Chondrocyte (in vitro differentiated cells): ENCODE results near the gene KCNQ2. TPM values are rescaled to one million over a fixed set of nuclear protein-coding genes. Genes with fewer than 3 reads are reported as not detected.

Experiments
- DNase-seq: peaks from one replicate; pipeline ENCODE4 v3.0.0; 2021; ENCODE audit warnings: mixed read lengths, low spot score
- H3K27ac Mint-ChIP-seq: one replicate; pipeline ENCODE4 v1.8.0; 2021; ENCODE audit warnings: mild to moderate bottlenecking, moderate library complexity, mixed read lengths; ENCODE audit not compliant: unreplicated experiment
- H3K27me3 Mint-ChIP-seq: 2 replicates; pipeline ENCODE4 v1.8.0; 2021; ENCODE audit warnings: low read depth, mixed read lengths
- H3K36me3 Mint-ChIP-seq: 2 replicates; pipeline ENCODE4 v1.8.0; 2021; ENCODE audit warnings: low read depth, mixed read lengths
- H3K4me1 Mint-ChIP-seq: 2 replicates; pipeline ENCODE4 v1.8.0; 2021; ENCODE audit warnings: low read depth, mild to moderate bottlenecking, mixed read lengths
- H3K4me3 Mint-ChIP-seq: one replicate; pipeline ENCODE4 v1.8.0; 2021; ENCODE audit warnings: mild to moderate bottlenecking, moderate library complexity, mixed read lengths; ENCODE audit not compliant: unreplicated experiment
- H3K9me3 Mint-ChIP-seq: 2 replicates; pipeline ENCODE4 v1.8.0; 2021; ENCODE audit warnings: low read depth, mixed read lengths
- CTCF ChIP-seq: fragments of 200-600 bp; sonication (generic); IDR thresholded peaks from 2 replicates; pipeline ENCODE4 v1.5.0; 2021; ENCODE audit warnings: antibody characterized with exemption, mild to moderate bottlenecking, moderate library complexity
- total RNA-seq: library from RNA; stranded (reverse); gene quantifications from 3 replicates; pipeline ENCODE4 v1.2.1, GENCODE V29; 2021

Gene KCNQ2
- total RNA-seq, 1 donor from 2014 or later = not detected

GRCh38 chr20:63471717-63471980, 806 bp downstream of the KCNQ2 start:
- TF ChIP-seq CTCF = no peak
- Mint-ChIP-seq H3K9me3 (no peaks in the 10 kb centered on the region), H3K36me3 (no peaks in the 10 kb centered on the region), H3K27ac (no peak overlapping the region), H3K27me3 (peaks cover 37% of the 10 kb centered on the region), H3K4me1 (no peaks in the 10 kb centered on the region), H3K4me3 (no peak overlapping the region)
- no peak for DNase-seq

- Mint-ChIP-seq H3K9me3 (no peaks in the 10 kb centered on the region), H3K27ac (no peak overlapping the region), H3K4me1 (no peaks in the 10 kb centered on the region), H3K27me3 (peaks cover 39% of the 10 kb centered on the region), H3K36me3 (no peaks in the 10 kb centered on the region), H3K4me3 (no peak overlapping the region)
- TF ChIP-seq CTCF = no peak
- no peak for DNase-seq
These were observed 1.3 kb downstream of the KCNQ2 start for GRCh38 chr20:63471002-63471716.

GRCh38 chr20:63470410-63470809, 2.0 kb downstream of the KCNQ2 start:
- Mint-ChIP-seq H3K27ac (no peak overlapping the region), H3K9me3 (no peaks in the 10 kb centered on the region), H3K4me3 (no peak overlapping the region), H3K4me1 (no peaks in the 10 kb centered on the region), H3K36me3 (no peaks in the 10 kb centered on the region), H3K27me3 (peaks cover 41% of the 10 kb centered on the region)
- no peak for TF ChIP-seq CTCF
- DNase-seq = no peak

- Mint-ChIP-seq H3K9me3 (no peaks in the 10 kb centered on the region), H3K36me3 (no peaks in the 10 kb centered on the region), H3K27me3 (peaks cover 40% of the 10 kb centered on the region), H3K4me1 (no peaks in the 10 kb centered on the region), H3K27ac (no peak overlapping the region), H3K4me3 (no peak overlapping the region)
- DNase-seq = no peak
- TF ChIP-seq CTCF = no peak
These were observed 2.7 kb downstream of the KCNQ2 start for GRCh38 chr20:63469713-63470101.

- Mint-ChIP-seq H3K27me3 (peaks cover 41% of the 10 kb centered on the region), H3K36me3 (no peaks in the 10 kb centered on the region), H3K4me3 (no peak overlapping the region), H3K9me3 (no peaks in the 10 kb centered on the region), H3K4me1 (no peaks in the 10 kb centered on the region), H3K27ac (no peak overlapping the region)
- no peak for DNase-seq
- no peak for TF ChIP-seq CTCF
These were observed 3.3 kb downstream of the KCNQ2 start for GRCh38 chr20:63469019-63469712.
